OCI-M2 (cell line): ENCODE results near the gene SMG7.
"Not testable (repeated sequence)": the region's sequence is repeated elsewhere in the genome, so short reads cannot be mapped to it uniquely, and the experiment has no call there.

Source experiments
- DNase-seq: peaks from one replicate; lab custom pipeline; 2025; ENCODE audit not compliant: unreplicated experiment; lab: John Stamatoyannopoulos, UW

The SMG7 gene, protein sequence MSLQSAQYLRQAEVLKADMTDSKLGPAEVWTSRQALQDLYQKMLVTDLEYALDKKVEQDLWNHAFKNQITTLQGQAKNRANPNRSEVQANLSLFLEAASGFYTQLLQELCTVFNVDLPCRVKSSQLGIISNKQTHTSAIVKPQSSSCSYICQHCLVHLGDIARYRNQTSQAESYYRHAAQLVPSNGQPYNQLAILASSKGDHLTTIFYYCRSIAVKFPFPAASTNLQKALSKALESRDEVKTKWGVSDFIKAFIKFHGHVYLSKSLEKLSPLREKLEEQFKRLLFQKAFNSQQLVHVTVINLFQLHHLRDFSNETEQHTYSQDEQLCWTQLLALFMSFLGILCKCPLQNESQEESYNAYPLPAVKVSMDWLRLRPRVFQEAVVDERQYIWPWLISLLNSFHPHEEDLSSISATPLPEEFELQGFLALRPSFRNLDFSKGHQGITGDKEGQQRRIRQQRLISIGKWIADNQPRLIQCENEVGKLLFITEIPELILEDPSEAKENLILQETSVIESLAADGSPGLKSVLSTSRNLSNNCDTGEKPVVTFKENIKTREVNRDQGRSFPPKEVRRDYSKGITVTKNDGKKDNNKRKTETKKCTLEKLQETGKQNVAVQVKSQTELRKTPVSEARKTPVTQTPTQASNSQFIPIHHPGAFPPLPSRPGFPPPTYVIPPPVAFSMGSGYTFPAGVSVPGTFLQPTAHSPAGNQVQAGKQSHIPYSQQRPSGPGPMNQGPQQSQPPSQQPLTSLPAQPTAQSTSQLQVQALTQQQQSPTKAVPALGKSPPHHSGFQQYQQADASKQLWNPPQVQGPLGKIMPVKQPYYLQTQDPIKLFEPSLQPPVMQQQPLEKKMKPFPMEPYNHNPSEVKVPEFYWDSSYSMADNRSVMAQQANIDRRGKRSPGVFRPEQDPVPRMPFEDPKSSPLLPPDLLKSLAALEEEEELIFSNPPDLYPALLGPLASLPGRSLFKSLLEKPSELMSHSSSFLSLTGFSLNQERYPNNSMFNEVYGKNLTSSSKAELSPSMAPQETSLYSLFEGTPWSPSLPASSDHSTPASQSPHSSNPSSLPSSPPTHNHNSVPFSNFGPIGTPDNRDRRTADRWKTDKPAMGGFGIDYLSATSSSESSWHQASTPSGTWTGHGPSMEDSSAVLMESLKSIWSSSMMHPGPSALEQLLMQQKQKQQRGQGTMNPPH

DNA sequence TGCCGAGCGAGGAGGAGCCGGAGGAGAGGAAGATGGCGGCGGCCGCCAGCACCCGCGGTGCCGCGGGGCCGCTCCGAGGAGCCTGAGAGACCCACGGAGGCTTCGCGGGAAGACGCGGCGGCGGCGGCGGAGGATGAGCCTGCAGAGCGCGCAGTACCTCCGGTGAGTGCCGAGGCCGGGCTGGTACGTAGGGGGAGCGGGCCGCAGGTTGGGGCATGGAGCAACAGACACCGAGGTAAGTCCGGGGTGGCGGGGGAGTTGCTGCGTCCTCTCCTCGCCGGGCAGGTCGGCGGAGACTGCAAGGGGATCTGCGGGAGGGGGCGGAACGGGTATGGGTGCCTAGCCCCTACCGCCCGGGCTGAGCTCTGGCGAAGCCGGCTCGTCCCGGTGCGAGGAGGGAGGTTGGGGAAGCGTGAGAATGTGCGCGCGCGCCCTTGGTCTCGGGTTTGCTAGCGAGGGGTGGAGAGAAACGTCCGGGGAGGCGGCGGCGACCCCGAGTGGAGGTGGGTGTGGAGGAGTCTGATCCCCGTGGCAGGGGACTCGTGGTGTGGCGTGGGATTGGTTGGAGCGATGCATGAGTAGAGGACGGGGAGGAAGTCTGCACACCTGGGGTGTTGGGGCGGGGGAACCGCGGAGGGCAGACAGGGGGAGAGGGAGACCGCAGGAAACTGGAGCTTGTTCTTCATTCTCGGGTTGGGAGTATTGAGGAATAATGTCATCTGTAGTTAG, at the start of gene SMG7:
SMG7 (plus strand) TSS at position 12 of the 729 bp plus-strand sequence; CDS start at position 134, 122 bp downstream.
- DNase-seq = no peak

- no peak for DNase-seq
Observed at GRCh38 chr1:183423541-183423940, 48.8 kb upstream of the SMG7 start.

DNA sequence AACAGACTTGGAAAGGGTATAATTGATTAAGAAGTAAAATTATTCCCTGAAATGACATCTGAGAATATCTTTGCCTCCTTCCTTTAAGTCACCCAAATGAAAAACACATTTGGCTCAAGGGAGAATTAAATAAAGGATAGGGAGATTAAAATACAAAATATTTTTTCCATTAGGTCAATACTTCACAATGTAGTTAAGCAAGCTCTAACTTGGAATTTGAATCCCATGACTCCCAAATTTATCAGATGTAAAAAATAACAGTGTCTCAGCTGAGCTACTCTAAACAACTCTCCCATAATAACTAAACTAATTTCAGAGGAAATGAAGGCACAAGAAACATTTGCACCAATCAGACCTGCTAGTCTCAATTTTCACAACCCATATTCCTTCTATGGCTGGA, 47.6 kb upstream of the SMG7 start:
- DNase-seq = no peak

DNA sequence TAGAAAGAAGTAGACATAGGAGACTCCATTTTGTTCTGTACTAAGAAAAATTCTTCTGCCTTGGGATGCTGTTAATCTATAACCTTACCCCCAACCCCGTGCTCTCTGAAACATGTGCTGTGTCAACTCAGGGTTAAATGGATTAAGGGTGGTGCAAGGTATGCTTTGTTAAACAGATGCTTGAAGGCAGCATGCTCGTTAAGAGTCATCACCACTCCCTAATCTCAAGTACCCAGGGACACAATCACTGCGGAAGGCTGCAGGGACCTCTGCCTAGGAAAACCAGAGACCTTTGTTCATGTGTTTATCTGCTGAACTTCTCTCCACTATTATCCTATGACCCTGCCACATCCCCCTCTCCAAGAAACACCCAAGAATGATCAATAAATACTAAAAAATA, 44.7 kb upstream of the SMG7 start:
- DNase-seq = not testable (repeated sequence)

- no peak for DNase-seq
Observed at GRCh38 chr1:183431840-183432547, 40.3 kb upstream of the SMG7 start.

DNA sequence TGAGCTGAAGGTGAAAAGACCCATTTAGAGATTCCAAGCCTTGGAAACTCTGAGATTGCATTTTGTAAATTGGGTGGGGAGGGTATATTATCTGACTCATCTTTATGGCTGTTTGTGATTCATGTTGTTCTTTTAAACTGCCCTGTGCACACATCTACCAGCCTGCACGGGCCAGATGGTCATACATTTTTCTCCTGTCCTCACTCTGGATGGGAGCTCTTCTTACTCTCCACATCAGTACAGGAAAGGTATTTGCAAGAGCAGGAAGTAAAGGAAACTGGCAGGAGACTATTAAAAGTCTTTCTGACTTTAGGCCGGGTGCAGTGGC, 39.8 kb upstream of the SMG7 start:
- DNase-seq = no peak

GRCh38 chr1:183433703-183434102, 38.6 kb upstream of the SMG7 start:
- DNase-seq = no peak

- no peak for DNase-seq
Observed at GRCh38 chr1:183435497-183435896, 36.8 kb upstream of the SMG7 start.

- no peak for DNase-seq
Observed at GRCh38 chr1:183438060-183438459, 34.2 kb upstream of the SMG7 start.

GRCh38 chr1:183443011-183443410, 29.3 kb upstream of the SMG7 start:
- DNase-seq = no peak

GRCh38 chr1:183443466-183443865, 28.8 kb upstream of the SMG7 start:
- DNase-seq = no peak

DNA sequence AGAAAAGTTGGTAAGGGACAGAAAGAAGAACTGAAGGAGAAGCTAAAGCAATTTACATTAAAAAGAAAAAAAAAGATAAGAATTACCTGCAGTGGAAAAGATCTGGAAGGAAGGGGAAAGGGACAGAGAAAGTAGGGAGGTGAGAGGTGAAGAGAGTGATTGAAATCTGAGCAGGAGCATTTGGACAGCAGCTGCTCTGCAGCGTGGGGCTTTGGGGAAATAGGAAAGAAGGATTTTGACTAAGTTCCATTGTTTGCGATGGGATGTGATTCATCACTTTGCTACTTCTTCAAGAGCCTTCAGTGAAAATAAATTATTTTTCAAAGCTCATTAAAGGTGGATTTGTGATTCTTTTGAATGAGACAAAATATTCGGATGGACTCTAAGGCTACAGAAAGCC, 28.1 kb upstream of the SMG7 start:
- DNase-seq = no peak

- DNase-seq = no peak
Observed at GRCh38 chr1:183449223-183449770, 23.0 kb upstream of the SMG7 start.

GRCh38 chr1:183450093-183450492, 22.2 kb upstream of the SMG7 start:
- DNase-seq = no peak

DNA sequence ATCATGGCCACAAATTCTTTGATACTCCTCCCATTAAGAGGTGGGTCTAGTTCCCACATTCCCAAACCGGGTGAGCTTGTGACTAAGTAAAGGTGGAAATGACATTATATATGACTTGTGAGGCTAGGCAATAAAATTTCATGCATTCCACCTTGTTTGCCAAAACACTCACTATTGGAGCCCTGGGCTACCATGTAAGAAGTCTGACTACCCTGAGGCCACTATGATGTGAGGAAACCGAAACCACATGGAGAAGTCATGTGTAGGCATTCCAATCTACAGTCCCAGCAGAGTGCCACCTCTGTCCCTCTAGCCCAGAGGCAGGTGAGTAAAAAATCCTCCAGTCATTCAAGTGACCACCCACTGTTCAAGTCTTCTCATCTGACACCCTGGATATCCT, 17.9 kb upstream of the SMG7 start:
- DNase-seq = no peak

GRCh38 chr1:183456826-183457225, 15.5 kb upstream of the SMG7 start:
- DNase-seq = no peak

- no peak for DNase-seq
Observed at GRCh38 chr1:183457449-183457848, 14.8 kb upstream of the SMG7 start.

DNA sequence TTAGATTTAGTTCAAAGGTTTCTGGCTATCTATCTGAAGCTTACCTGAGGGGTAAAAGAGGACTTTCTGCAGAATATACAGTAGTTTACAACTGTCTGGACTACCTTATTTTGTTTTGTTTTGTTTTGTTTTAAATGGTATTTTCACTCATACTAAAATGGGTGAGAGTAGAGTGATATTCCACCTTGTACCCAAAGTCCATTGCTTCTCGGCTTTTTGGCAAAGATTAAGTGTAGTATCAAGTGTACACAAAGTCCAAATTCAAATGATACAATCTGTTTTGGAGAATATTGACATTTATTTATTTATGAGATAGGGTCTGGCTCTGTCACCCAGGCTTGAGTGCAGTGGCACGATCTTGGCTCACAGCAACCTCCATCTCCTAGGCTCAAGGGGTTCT, 11.7 kb upstream of the SMG7 start:
- DNase-seq = no peak

DNA sequence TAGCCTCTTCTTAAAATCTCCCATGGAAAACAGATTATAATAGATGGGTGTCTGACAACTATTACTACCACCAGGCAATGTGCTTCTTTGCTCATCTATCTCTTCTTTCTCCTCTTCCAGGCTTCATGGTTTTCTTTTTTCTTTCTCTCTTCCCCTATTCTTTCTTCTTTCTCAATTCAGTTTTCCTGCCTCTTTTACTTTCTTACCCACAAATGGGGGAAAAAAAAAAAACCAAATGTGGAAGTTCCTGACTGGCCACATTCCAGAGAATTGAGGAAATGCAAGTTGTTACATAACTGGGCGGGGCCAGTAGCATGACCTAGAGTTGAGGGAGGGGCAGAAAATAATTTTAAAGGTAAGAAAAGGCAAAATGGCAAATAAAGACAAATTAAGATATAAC, 10.9 kb upstream of the SMG7 start:
- no peak for DNase-seq

DNA sequence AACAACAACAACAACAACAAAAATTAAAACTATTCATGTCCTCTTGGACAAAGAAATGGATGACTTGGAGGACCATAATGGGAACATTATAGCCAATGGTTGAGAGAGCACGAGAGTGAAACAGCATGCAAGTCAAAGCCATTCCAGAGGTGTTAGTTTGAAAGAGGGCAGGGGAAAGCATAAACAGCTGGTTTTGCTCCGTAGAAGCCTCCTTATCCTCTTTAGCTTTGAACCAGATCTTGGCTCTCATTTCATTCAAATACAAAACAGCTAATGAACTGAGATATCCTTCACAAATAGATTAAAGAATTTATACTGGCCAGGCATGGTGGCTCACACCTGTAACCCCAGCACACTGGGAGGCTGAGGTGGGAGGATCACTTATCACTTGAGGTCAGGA, 8.7 kb upstream of the SMG7 start:
- DNase-seq = no peak
